Gastroesophageal sphincter (tissue), 3 donors: Measurements from ENCODE around the gene ARID5B.

Experiments
- EP300 ChIP-seq: sonication (generic); formaldehyde crosslinking; IDR thresholded peaks from one replicate; pipeline ENCODE4 v1.6.1; 2017; ENCODE audit warnings: antibody characterized with exemption, mild to moderate bottlenecking
- POLR2A ChIP-seq, 2 donors: fragments of 450-650 bp; IDR thresholded peaks; one replicate each; pipeline ENCODE4 v1.6.1; 2017; ENCODE audit warnings: antibody characterized with exemption in 2 of 2, mild to moderate bottlenecking in 2 of 2, moderate library complexity in 1 of 2
- POLR2AphosphoS5 ChIP-seq: sonication (generic); formaldehyde crosslinking; IDR thresholded peaks from one replicate; pipeline ENCODE4 v1.6.1; 2017; ENCODE audit warnings: antibody characterized with exemption
- TF ChIP-seq, protein P1 (sequence below), 4 experiments: fragments of 200-600 bp in 2 of 4; fragments of 450-650 bp in 2 of 4; sonication (generic) in 1 of 4; IDR thresholded peaks; one replicate each; pipeline ENCODE4 v1.5.1; 2017 to 2019; ENCODE audit warnings: antibody characterized with exemption in 4 of 4, mild to moderate bottlenecking in 2 of 4, moderate library complexity in 2 of 4

DNA sequence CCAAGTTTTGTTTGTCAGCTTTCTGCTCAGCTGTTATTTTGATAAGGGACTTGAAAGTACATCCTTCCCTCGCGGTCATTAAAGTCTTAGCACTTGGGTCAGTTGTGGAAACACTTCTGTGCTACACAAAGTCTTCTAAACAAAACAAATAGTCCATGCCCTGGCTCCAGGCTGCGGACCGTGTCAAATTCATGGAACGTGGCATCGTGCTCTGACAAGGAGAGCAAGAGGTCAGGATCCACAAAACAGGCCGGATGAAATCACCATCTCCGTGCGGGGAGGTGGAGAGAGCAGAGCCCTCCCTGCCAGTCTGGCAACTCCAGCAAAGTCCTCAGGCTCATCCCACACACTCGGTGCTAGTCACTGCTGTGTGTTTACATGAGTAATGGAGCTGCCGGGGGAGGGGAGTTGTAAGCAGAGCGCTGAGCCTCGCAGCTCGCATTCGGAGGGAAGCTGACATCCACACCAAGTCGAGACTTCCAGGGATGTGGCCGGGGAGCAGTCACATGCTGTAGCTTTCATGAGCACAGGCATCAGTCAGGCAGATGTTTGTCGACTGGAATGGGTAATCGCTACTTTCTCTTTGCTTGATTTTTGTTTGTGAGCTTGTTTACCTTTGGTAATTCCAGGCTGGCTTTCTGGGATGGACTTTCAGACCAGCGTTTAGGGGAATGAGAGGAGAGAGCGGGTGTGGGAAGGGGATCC lies 147.6 kb downstream of the ARID5B start:
- TF ChIP-seq POLR2A (IDR thresholded peaks at IDR 0.05) (peak; percentile 87 to 94), POLR2AphosphoS5 (peak; percentile 99), EP300 (no peak)
- TF ChIP-seq, protein P1, sequence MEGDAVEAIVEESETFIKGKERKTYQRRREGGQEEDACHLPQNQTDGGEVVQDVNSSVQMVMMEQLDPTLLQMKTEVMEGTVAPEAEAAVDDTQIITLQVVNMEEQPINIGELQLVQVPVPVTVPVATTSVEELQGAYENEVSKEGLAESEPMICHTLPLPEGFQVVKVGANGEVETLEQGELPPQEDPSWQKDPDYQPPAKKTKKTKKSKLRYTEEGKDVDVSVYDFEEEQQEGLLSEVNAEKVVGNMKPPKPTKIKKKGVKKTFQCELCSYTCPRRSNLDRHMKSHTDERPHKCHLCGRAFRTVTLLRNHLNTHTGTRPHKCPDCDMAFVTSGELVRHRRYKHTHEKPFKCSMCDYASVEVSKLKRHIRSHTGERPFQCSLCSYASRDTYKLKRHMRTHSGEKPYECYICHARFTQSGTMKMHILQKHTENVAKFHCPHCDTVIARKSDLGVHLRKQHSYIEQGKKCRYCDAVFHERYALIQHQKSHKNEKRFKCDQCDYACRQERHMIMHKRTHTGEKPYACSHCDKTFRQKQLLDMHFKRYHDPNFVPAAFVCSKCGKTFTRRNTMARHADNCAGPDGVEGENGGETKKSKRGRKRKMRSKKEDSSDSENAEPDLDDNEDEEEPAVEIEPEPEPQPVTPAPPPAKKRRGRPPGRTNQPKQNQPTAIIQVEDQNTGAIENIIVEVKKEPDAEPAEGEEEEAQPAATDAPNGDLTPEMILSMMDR (IDR thresholded peaks at IDR 0.05), result no peak
